Measurements from ENCODE around the gene MYO1G. TPM values are rescaled to one million over a fixed set of nuclear protein-coding genes. Genes with fewer than 3 reads are reported as not detected.

The MYO1G gene
- polyA plus RNA-seq, 1 of the 3 experiments (the other 2 are of a cell fraction) = 0.05 TPM

- TF ChIP-seq, protein P1, sequence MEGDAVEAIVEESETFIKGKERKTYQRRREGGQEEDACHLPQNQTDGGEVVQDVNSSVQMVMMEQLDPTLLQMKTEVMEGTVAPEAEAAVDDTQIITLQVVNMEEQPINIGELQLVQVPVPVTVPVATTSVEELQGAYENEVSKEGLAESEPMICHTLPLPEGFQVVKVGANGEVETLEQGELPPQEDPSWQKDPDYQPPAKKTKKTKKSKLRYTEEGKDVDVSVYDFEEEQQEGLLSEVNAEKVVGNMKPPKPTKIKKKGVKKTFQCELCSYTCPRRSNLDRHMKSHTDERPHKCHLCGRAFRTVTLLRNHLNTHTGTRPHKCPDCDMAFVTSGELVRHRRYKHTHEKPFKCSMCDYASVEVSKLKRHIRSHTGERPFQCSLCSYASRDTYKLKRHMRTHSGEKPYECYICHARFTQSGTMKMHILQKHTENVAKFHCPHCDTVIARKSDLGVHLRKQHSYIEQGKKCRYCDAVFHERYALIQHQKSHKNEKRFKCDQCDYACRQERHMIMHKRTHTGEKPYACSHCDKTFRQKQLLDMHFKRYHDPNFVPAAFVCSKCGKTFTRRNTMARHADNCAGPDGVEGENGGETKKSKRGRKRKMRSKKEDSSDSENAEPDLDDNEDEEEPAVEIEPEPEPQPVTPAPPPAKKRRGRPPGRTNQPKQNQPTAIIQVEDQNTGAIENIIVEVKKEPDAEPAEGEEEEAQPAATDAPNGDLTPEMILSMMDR (IDR thresholded peaks at IDR 0.05) = no peak
- TF ChIP-seq GABPA (IDR thresholded peaks at IDR 0.05; ENCODE audit: low read depth) (no peak; the same call in 1 of the 2 replicates), MAX (IDR thresholded peaks at IDR 0.05; ENCODE audit: low read depth) (no peak), POLR2AphosphoS5 (IDR thresholded peaks at IDR 0.05; ENCODE audit: low read depth, low read length) (no peak), NRF1 (IDR thresholded peaks at IDR 0.05; ENCODE audit: low read depth, low read length) (peak; percentile 58; the same call in 1 of the 2 replicates), MXI1 (IDR thresholded peaks at IDR 0.05; ENCODE audit: low read depth, low read length) (peak; percentile 44), ELF1 (IDR thresholded peaks at IDR 0.05) (no peak; the same call in 1 of the 2 replicates), RFX5 (IDR thresholded peaks at IDR 0.05; ENCODE audit: low read length) (no peak), FOXJ3 (CRISPR knock-in tag; IDR thresholded peaks at IDR 0.05) (no peak), EP300 (IDR thresholded peaks at IDR 0.05; ENCODE audit: borderline replicate concordance in 1 of 2, low read depth in 1 of 2, low read length in 1 of 2) (no peak), NFIC (IDR thresholded peaks at IDR 0.05; ENCODE audit: borderline replicate concordance) (no peak), RXRA (IDR thresholded peaks at IDR 0.05; ENCODE audit: borderline replicate concordance, low read depth) (no peak), JUND (IDR thresholded peaks at IDR 0.05) (no peak), TCF12 (IDR thresholded peaks at IDR 0.05) (peak; percentile 6; the same call in 1 of the 2 replicates), YY1 (IDR thresholded peaks at IDR 0.05; ENCODE audit: low read depth) (no peak), USF1 (IDR thresholded peaks at IDR 0.05; ENCODE audit: borderline replicate concordance, low read depth) (no peak), TAF1 (IDR thresholded peaks at IDR 0.05; ENCODE audit: borderline replicate concordance, low read depth, low read length) (0 out of 2 replicates have a peak, but pooled peaks have one; percentile 20), RCOR1 (IDR thresholded peaks at IDR 0.05; ENCODE audit: low read length) (no peak), SMC3 (IDR thresholded peaks at IDR 0.05; ENCODE audit: low read depth, low read length) (0 out of 2 replicates have a peak, but pooled peaks have one; percentile 10), MEF2A (IDR thresholded peaks at IDR 0.05; ENCODE audit: borderline replicate concordance, low read depth) (no peak), CHD2 (IDR thresholded peaks at IDR 0.05; ENCODE audit: low read length, partially characterized antibody) (no peak), EZH2phosphoT487 (IDR thresholded peaks at IDR 0.05; ENCODE audit: borderline replicate concordance, low read depth) (no peak), GATA2 (CRISPR knock-in tag; IDR thresholded peaks at IDR 0.05) (no peak)
- TF ChIP-seq, protein P2, sequence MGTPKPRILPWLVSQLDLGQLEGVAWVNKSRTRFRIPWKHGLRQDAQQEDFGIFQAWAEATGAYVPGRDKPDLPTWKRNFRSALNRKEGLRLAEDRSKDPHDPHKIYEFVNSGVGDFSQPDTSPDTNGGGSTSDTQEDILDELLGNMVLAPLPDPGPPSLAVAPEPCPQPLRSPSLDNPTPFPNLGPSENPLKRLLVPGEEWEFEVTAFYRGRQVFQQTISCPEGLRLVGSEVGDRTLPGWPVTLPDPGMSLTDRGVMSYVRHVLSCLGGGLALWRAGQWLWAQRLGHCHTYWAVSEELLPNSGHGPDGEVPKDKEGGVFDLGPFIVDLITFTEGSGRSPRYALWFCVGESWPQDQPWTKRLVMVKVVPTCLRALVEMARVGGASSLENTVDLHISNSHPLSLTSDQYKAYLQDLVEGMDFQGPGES (IDR thresholded peaks at IDR 0.05; ENCODE audit: low read depth, low read length) = no peak
- TF ChIP-seq, protein P3, sequence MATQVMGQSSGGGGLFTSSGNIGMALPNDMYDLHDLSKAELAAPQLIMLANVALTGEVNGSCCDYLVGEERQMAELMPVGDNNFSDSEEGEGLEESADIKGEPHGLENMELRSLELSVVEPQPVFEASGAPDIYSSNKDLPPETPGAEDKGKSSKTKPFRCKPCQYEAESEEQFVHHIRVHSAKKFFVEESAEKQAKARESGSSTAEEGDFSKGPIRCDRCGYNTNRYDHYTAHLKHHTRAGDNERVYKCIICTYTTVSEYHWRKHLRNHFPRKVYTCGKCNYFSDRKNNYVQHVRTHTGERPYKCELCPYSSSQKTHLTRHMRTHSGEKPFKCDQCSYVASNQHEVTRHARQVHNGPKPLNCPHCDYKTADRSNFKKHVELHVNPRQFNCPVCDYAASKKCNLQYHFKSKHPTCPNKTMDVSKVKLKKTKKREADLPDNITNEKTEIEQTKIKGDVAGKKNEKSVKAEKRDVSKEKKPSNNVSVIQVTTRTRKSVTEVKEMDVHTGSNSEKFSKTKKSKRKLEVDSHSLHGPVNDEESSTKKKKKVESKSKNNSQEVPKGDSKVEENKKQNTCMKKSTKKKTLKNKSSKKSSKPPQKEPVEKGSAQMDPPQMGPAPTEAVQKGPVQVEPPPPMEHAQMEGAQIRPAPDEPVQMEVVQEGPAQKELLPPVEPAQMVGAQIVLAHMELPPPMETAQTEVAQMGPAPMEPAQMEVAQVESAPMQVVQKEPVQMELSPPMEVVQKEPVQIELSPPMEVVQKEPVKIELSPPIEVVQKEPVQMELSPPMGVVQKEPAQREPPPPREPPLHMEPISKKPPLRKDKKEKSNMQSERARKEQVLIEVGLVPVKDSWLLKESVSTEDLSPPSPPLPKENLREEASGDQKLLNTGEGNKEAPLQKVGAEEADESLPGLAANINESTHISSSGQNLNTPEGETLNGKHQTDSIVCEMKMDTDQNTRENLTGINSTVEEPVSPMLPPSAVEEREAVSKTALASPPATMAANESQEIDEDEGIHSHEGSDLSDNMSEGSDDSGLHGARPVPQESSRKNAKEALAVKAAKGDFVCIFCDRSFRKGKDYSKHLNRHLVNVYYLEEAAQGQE (IDR thresholded peaks at IDR 0.05; ENCODE audit: low read depth, low read length) = no peak
Measured at GRCh38 chr7:45000093-45001032, 21.5 kb upstream of the MYO1G start, which contains the start of gene CCM2 (continued).
